ENCODE data around the gene RAB15. TPM values are rescaled to one million over a fixed set of nuclear protein-coding genes. Genes with fewer than 3 reads are reported as not detected.

Gene RAB15
- total and polyA plus RNA-seq, 2 of the 8 experiments (the other 6 are each of a cell fraction or from before 2014, with no cell fraction given) = 38.8 to 58.1 TPM

DNA sequence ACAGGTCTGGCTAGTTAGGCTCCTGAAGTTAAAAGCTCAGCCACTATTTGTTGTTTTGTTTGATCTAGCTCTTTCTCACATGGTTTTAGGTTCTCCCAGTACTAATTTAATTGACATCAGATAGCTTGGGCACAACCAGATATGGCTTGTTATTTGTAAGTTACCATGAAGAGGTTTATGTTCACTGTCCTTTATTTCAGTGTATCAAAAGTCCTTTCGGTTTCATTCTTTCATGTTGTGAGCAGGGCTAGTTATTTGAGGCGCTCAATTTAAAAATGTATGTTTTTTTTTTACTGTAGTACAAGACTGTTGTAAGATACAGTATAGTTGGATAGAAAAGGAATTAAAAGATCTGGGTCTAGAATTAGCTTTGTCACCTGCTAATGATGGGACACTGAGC, 36.6 kb downstream of the RAB15 start:
- no peak overlapping the region for H3K27ac ChIP-seq (ENCODE audit: low read depth, low read length)
- H3K27me3 ChIP-seq (replicated peaks in 1 of 4; ENCODE audit: control insufficient read depth in 3 of 4, extremely low read depth in 1 of 4, insufficient read depth in 3 of 4, low read length in 3 of 4) = no peaks in the 10 kb centered on the region
- no peak overlapping the region for H2BK12ac ChIP-seq (ENCODE audit: low read depth, low read length)
- H3K4me3 ChIP-seq (ENCODE audit: extremely low read depth in 1 of 4, insufficient read depth in 2 of 4, low read depth in 3 of 4, low read length in 4 of 4) = no peak overlapping the region
- H4K91ac ChIP-seq (replicated peaks; ENCODE audit: insufficient read length, low read length) = no peak overlapping the region
- POLR2A ChIA-PET (ENCODE audit: partially characterized antibody) = interaction anchor here (0.7 to 1.6 kb wide), 4 partner anchors 9 to 156 kb away, joined by 3 to 4 read pairs (median 4); no protein-coding TSS in a partner anchor
- CTCF ChIA-PET (ENCODE audit: partially characterized antibody) = interaction anchor here (0.7 to 2.6 kb wide), 15 partner anchors 17 to 697 kb away, joined by 3 to 14 read pairs (median 4); no protein-coding TSS in a partner anchor
- H3K4me2 ChIP-seq (ENCODE audit: insufficient read depth in 1 of 2, low read depth in 2 of 2, low read length in 2 of 2) = no peak overlapping the region
- no peaks in the 10 kb centered on the region for H3K4me1 ChIP-seq (replicated peaks in 1 of 4; ENCODE audit: control insufficient read depth in 3 of 4, insufficient read depth in 4 of 4, low read length in 3 of 4)
- H3K79me1 ChIP-seq (ENCODE audit: low read depth, low read length) = no peaks in the 10 kb centered on the region; the same call in 1 of the 2 replicates
- DNase-seq (ENCODE audit: low read depth in 1 of 2, low spot score in 2 of 2) = no peak
- no peak overlapping the region for H3K9ac ChIP-seq (replicated peaks in 1 of 4; ENCODE audit: extremely low read depth in 1 of 4, low read depth in 3 of 4, low read length in 3 of 4)
- H2AFZ ChIP-seq (ENCODE audit: low read length) = no peak overlapping the region
- no peaks in the 10 kb centered on the region for H4K20me1 ChIP-seq (replicated peaks in 1 of 2; ENCODE audit: control insufficient read depth in 1 of 2, insufficient read depth in 2 of 2, low read length in 2 of 2)
- no peak overlapping the region for H4K5ac ChIP-seq (ENCODE audit: insufficient read length, low read depth, low read length)
- TF ChIP-seq POLR2A (IDR thresholded peaks at IDR 0.05; ENCODE audit: control extremely low read depth in 1 of 2, low read depth in 2 of 2, low read length in 2 of 2) = no peak
- no peak overlapping the region for H3K18ac ChIP-seq (ENCODE audit: extremely low read depth, low read length)
- H4K8ac ChIP-seq (ENCODE audit: extremely low read depth, insufficient read depth, low read length) = no peak overlapping the region
- H3K79me2 ChIP-seq (ENCODE audit: control insufficient read depth in 1 of 2, insufficient read depth in 2 of 2, low read length in 2 of 2) = no peaks in the 10 kb centered on the region
- no peak overlapping the region for H3K4ac ChIP-seq (replicated peaks; ENCODE audit: insufficient read length, low read depth, low read length)
- H2BK5ac ChIP-seq (ENCODE audit: low read depth, low read length) = no peak overlapping the region
- no peak overlapping the region for H2AK5ac ChIP-seq (ENCODE audit: low read depth, low read length)
- H3K56ac ChIP-seq (replicated peaks; ENCODE audit: insufficient read length, low read depth, low read length) = no peak overlapping the region
- no peaks in the 10 kb centered on the region; the same call in 1 of the 2 replicates for H3K23me2 ChIP-seq (ENCODE audit: low read depth, low read length)
- FAIRE-seq = no peak
- H3K36me3 ChIP-seq (ENCODE audit: control insufficient read depth in 2 of 4, insufficient read depth in 4 of 4, low read length in 3 of 4) = peaks cover 3 to 26% (median 4%) of the 10 kb centered on the region in 4 experiments; a peak in 5 of 8 replicates
- no peak overlapping the region for H2BK15ac ChIP-seq (ENCODE audit: low read length)
- H3K14ac ChIP-seq (ENCODE audit: insufficient read length) = no peak overlapping the region
- no peak overlapping the region for H2BK20ac ChIP-seq (ENCODE audit: low read length)
- no peak overlapping the region for H2BK120ac ChIP-seq (replicated peaks; ENCODE audit: low read depth, low read length)
- H3K9me3 ChIP-seq (ENCODE audit: insufficient read depth in 2 of 2, low read depth in 1 of 2, low read length in 1 of 2) = no peaks in the 10 kb centered on the region
- 97% methylated on average over 2 of the region's 2 CpGs; no CpG with 5 or more reads in 1 of the 2 experiments for WGBS, 2 experiments (ENCODE audit: extremely low coverage in 1 of 2, insufficient coverage in 1 of 2, insufficient read length in 1 of 2, insufficient replicate concordance in 2 of 2, low coverage in 1 of 2, low lambda C conversion rate in 2 of 2, missing lambda C conversion rate in 1 of 2)
- H3K23ac ChIP-seq (ENCODE audit: insufficient read length) = no peak overlapping the region

Data from H1 (cell line).